Ecto neural progenitor cell (in vitro differentiated cells): ENCODE measurements around the gene CPS1.

ENCODE experiments used
- DNase-seq: peaks from one replicate; pipeline ENCODE4 v3.0.0-alpha.2; 2018; ENCODE audit warnings: low spot score

Gene CPS1

GRCh38 chr2:210556329-210556980 lies at the start of gene CPS1:
Gene CPS1, plus strand, starts transcription at chr2:210556599. Its CDS starts 135 bp downstream, at chr2:210556734.
- DNase-seq, result no peak

- DNase-seq, result no peak
Observed at GRCh38 chr2:210515911-210516310, 40.5 kb upstream of the CPS1 start.

DNA sequence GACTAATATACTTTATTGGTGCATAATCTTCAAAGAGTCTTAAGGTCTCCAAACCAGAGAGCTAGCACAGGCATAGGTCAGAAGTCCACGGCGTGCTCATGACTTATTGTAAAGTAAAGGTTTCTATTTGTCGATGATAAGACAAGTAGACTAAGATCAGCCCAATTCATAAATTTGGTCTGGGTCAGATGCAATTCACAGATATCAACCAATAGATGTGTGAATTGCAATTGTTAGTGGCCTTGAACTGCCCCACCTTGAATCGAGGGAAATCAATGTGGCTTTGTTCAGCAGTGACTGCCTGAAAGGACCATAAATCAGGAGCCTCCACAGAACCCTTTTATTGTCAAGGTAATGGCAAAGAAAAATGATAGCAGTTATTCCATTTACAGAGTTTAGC lies 39.1 kb upstream of the CPS1 start:
- DNase-seq, result no peak

DNA sequence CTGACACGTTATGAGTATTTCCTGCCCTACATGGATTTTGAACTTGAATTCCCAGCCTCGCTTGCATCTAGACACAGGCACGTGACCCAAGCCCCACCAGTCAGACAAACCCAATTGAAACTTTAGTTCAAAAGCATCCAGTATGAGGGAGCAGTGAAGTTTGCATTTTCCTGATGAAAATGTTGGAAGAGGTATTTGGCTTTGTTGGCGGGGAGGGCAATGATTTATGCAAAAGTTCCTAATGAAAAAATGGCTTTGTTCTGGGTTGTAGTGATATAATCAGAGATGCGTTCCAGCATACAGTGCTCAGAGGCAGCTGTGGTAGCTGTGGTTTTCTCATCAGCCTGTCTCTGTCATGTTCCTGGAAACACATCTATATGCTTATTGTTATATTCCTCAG lies 36.8 kb upstream of the CPS1 start:
- no peak for DNase-seq

DNA sequence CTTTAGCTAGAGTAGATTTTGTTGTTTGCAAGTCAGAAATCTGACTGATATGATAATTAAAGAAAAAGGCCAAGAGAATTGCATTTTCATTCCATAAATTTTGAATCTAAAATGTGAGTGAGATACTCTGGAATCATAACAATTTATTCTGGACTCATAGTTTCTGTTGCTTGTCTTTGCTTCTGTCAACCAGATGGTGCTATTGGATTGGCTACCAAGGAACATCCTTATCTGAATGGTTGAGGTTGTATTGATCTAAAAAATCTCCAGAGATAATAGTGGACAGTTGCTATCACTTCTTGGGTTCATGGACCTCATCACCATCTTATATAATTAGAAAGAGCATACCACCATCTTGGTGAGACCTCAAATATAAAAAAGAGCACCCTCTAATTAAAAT lies 34.0 kb upstream of the CPS1 start:
- no peak for DNase-seq

DNA sequence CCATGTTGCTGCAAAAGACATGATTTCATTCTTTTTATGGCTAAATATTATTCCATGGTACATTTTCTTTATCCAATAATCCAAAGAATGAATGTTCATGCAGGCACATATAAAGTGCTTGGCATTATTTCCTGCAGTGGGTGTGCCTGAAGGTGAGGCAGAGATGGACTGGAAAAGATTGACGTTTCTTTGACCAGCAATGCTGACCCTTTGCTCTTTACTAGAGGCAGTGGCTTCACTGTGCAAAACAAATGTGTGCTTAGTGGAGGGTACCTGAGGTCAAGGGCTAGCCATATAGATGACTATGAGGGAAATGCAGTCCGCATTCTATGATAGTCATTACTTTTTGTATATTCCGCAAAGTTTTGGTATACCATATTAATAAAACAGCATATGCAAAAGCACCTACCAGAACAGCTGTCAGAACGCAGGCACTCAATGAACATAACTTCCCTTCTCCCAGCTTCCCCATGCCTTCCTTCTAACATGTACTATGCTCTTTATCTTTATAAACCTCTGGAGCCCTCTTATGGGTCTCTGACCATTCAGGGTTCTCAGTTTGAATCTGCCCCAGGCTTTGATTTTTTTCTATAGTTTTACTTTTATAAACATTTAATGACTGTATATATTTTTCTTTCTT lies 32.6 kb upstream of the CPS1 start:
- DNase-seq, result no peak

DNA sequence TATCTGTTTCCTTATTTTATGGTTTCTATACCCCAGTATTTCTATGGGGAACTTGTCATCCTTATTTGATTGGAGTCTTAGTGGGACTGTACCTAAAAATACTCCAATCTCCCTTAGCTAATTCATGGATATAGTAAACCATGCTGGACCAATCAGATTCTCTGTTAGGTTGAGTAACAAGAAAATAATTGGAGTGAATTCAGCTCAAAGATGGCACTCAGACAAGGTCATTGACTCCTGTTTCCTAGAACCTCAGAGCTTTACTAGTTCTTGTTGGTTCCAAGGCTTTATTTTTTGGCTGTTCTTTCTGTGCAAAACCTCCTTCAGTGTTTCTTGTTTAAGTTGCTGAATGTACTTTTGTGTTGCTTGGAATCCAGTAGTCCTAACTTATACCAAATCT lies 31.9 kb upstream of the CPS1 start:
- no peak for DNase-seq

DNA sequence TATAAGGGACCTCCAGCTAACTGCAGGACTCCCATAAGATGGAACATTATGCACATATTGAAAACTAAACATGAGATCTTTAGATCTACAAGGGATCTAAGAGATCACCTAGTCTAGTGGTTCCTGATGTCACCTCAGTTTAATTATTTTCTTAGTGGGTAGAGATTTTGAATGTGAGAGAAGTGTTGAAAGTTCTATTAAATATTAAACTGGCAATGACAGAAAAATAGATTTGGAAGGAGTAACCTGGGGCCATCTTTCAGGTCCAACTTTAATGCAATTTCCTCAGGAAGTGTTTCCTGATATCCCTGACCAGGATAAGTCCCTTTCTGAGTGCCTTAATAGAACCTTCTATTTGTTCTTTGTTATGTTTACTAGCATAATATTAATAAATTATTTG lies 29.1 kb upstream of the CPS1 start:
- DNase-seq, result no peak

DNA sequence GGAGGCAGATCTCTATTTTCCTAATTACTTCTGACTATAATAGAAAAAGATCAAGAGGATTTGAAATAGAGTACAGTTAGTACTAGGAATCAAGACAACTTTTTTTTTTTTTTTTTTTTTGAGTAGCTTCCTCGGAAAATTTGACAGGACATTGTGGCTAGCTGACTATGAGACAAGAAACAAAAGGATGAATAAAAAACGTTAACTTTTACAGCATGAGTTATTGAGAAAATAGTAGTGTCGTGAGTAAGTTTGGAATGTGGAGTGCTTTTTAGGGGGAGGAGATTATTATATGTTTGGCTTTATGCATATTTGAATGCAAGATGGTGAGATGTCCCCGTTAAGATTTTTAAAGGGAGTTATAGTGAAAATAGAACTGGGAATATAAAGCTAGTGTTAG lies 27.7 kb upstream of the CPS1 start:
- DNase-seq, result no peak

- no peak for DNase-seq
Observed at GRCh38 chr2:210531050-210531449, 25.3 kb upstream of the CPS1 start.

DNA sequence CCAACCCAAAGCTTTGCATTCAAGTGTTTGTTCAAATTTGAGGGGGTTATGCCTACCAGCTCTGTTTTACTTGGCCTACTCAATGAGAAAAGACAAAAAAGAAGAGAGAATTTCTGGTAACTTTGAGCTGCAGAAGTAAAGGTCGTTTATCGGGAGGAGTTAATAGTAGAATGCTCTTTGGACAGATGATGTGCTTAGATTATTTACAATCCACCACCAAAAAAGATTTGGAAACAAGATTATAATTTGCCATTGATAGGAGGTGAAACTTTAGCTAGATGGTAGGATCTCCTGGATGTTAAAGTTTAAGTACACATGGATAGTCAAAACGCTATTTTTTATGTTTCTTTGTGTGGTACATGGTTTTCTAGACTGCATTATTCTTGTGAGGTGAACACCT lies 24.9 kb upstream of the CPS1 start:
- DNase-seq, result no peak

- DNase-seq, result no peak
Observed at GRCh38 chr2:210533389-210533788, 23.0 kb upstream of the CPS1 start.

GRCh38 chr2:210534879-210535278 lies 21.5 kb upstream of the CPS1 start:
- DNase-seq, result no peak

DNA sequence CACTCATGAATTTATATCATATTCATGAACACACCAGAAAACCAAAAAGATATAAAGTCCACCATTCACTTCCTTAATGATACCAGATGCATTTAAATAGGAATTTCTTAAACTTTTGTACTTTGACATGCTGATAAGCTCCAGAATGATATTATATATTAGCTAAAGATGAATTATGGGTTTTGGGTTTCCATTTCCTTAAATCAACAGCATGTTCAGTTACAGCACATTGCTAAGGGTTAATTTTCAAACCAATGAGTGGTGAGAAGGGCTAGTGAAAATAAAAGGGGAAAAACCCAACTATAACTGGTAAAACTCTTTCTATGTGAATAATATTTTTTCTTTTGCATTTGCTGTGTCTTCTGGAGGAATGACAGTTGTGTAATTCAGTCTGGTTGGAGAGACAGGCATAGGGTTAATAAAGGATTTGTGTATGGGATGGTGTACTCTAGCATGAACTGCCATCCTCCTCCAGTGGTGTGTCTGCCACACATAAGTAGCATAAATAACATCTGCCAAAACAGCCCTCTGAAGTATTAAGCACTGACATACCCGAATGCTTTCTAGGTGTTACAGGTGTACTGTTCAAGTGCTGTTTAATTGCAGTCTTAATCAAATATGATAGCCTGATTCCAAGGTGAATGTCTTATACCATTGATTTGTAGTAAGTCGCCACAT lies 19.3 kb upstream of the CPS1 start:
- no peak for DNase-seq

DNA sequence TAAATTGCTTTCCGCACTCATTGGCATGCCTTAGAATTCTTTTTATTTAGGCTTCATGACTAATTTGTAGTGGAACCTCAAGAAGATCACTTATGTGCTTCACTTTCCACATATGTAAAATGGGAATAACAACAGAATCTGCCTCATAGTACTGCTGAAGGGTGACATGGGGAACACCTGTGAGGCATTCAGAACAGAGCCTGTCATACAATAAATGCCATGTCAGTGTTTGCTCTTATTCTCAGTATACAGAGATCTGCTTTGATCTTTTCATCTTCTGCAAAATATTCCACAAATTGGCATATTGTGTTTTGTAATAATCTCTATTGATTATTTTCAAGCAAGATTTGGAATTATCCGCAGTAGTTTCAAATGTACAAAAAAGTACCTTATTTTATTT lies 17.4 kb upstream of the CPS1 start:
- no peak for DNase-seq

DNA sequence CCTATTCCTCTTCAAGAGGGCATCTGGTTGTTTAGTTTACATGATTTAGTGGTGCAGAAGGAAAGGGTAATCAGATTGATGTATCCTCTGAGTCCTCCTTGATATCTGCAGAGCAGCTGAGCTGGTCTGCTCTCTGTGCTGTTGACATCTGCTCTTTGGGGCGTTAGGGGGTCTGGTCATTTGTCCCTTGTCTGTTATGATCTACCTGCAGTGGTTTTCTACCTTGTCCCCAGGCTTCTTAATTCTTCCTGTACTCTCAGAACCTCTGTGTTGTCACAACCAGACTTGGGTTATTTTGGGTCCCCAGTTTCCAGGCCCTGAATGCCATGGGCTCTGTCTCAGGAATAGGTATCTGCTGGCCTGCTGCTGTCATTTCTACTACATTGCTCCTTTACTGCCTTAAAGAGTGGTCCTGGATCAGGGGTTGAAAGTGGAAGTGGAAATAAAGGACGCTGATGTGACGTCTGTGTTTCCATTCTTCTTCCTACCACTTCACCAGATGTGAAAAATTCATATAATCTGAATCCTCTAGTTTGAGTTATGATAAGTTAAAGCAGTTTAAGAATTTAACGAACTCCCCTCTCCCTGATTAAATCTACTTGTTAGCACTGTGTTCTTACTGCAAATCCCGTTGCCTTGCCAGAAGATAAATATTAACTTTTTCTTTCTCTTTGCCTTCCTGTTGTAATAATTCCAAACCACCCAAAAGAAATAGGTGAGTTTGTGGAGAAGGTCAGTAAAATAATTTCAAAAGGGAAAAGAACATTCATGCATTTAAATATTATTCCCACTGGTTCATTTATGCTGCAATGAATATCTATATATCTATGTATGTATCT lies 16.6 kb upstream of the CPS1 start:
- DNase-seq, result no peak

DNA sequence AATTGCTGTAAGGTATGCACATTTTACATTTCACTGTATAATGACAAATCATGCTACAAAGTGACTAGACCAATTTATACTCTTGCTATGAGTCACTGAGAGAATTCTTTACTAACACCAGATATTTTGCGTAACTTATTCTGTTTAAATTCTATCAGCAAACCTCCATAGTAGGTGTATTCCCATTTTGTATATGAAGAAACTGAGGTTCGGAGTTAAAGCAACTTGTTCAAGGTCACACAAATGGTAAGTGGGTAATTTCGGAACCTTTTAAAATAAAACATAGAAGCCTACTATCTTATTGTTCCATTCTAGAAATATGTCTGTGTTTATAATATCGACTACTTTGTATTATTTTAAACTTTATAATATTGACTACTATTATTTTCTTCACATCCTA lies 15.9 kb upstream of the CPS1 start:
- no peak for DNase-seq

- DNase-seq, result no peak
Observed at GRCh38 chr2:210540900-210541289, 15.5 kb upstream of the CPS1 start.

GRCh38 chr2:210541290-210541902 lies 15.0 kb upstream of the CPS1 start:
- no peak for DNase-seq

- no peak for DNase-seq
Observed at GRCh38 chr2:210544007-210544590, 12.3 kb upstream of the CPS1 start.

GRCh38 chr2:210544831-210545230 lies 11.6 kb upstream of the CPS1 start:
- DNase-seq, result no peak
